Fibroblast of mammary gland (primary cell): ENCODE data around the gene C1QB.

Experiments
- DNase-seq: peaks from one replicate; pipeline ENCODE4 v3.0.0-alpha.2; 2010; ENCODE audit warnings: low read depth
- H3K4me3 ChIP-seq: 2 replicates; pipeline ENCODE4 v1.5.1; 2011; ENCODE audit warnings: low read depth, mild to moderate bottlenecking, low read length, moderate library complexity; ENCODE audit not compliant: control insufficient read depth
- CTCF ChIP-seq: conservative IDR thresholded peaks from 2 replicates; pipeline ENCODE4 v1.5.1; 2011; ENCODE audit warnings: low read depth, low read length, inconsistent platforms; ENCODE audit not compliant: control insufficient read depth, insufficient read depth

Gene C1QB

GRCh38 chr1:22658385-22659163 is 5.5 kb downstream of the C1QB start:
- TF ChIP-seq CTCF, result no peak
- no peak for DNase-seq
- no peak overlapping the region for H3K4me3 ChIP-seq

GRCh38 chr1:22660716-22661241 is 7.7 kb downstream of the C1QB start:
- TF ChIP-seq CTCF, result no peak
- H3K4me3 ChIP-seq, result no peak overlapping the region
- DNase-seq, result no peak

GRCh38 chr1:22661880-22662279 is 8.8 kb downstream of the C1QB start:
- no peak overlapping the region for H3K4me3 ChIP-seq
- no peak for DNase-seq
- no peak for TF ChIP-seq CTCF

- no peak for DNase-seq
- TF ChIP-seq CTCF, result no peak
Measured at GRCh38 chr1:22662318-22662717, 9.3 kb downstream of the C1QB start.

GRCh38 chr1:22662986-22663408 is 10.0 kb downstream of the C1QB start:
- TF ChIP-seq CTCF, result no peak
- DNase-seq, result no peak
- H3K4me3 ChIP-seq, result no peak overlapping the region

More at GRCh38 chr1:22662318-22662717, 9.3 kb downstream of the C1QB start:
- no peak overlapping the region for H3K4me3 ChIP-seq

- no peak overlapping the region for H3K4me3 ChIP-seq
- DNase-seq, result peak; percentile 18
- TF ChIP-seq CTCF, result peak; percentile 44
Measured at GRCh38 chr1:22665752-22666151, 12.7 kb downstream of the C1QB start.
